SK-N-SH treated with all-trans-retinoic acid at 6 μM for 48 hours (cell line): Measurements from ENCODE around the gene UTP14A.

Experiments
- ATAC-seq: fragments of 200-7000 bp; cut with Tn5 transposase; 3 replicates; pipeline ENCODE4 v1.9.1; 2020; ENCODE audit warnings: mild to moderate bottlenecking, moderate library complexity
- ARNTL ChIP-seq: fragments of 450-650 bp; formaldehyde crosslinking; IDR thresholded peaks from 2 replicates; pipeline ENCODE4 v1.5.0; 2020; ENCODE audit warnings: low read depth, mild to moderate bottlenecking, moderate library complexity, borderline replicate concordance
- BACH2 ChIP-seq: fragments of 250-450 bp; sonication (Bioruptor Pico); IDR thresholded peaks from 2 replicates; pipeline ENCODE4 v1.9.0; 2021; ENCODE audit warnings: mild to moderate bottlenecking, borderline replicate concordance
- CREB5 ChIP-seq: fragments of 250-450 bp; sonication (Bioruptor Pico); IDR thresholded peaks from 2 replicates; pipeline ENCODE4 v1.5.1; 2020; ENCODE audit warnings: low read depth, mild to moderate bottlenecking, moderate library complexity
- CSDC2 ChIP-seq: fragments of 250-450 bp; sonication (Bioruptor Pico); IDR thresholded peaks from 2 replicates; pipeline ENCODE4 v1.5.0; 2020; ENCODE audit warnings: mild to moderate bottlenecking, moderate library complexity
- CSRNP3 ChIP-seq: fragments of 250-450 bp; sonication (Bioruptor Pico); IDR thresholded peaks from 2 replicates; pipeline ENCODE4 v1.5.1; 2021; ENCODE audit warnings: mild to moderate bottlenecking, moderate library complexity
- GLIS3 ChIP-seq: fragments of 250-450 bp; sonication (Bioruptor Pico); IDR thresholded peaks from 2 replicates; pipeline ENCODE4 v1.5.0; 2020; ENCODE audit warnings: mild to moderate bottlenecking, moderate library complexity
- OSR1 ChIP-seq: fragments of 250-450 bp; sonication (Bioruptor Pico); IDR thresholded peaks from 2 replicates; pipeline ENCODE4 v1.8.0; 2022; ENCODE audit warnings: moderate library complexity, mild to moderate bottlenecking, inconsistent platforms
- PPARA ChIP-seq: fragments of 250-450 bp; sonication (Bioruptor Pico); IDR thresholded peaks from 2 replicates; pipeline ENCODE4 v1.5.0; 2020; ENCODE audit warnings: mild to moderate bottlenecking, borderline replicate concordance
- RARB ChIP-seq: fragments of 250-450 bp; sonication (Bioruptor Pico); IDR thresholded peaks from 2 replicates; pipeline ENCODE4 v1.8.0; 2021; ENCODE audit warnings: mild to moderate bottlenecking, moderate library complexity
- SNAI2 ChIP-seq: fragments of 250-450 bp; sonication (Bioruptor Pico); IDR thresholded peaks from 2 replicates; pipeline ENCODE4 v1.5.0; 2020; ENCODE audit warnings: mild to moderate bottlenecking, moderate library complexity
- TCF4 ChIP-seq: fragments of 250-450 bp; sonication (Bioruptor Pico); IDR thresholded peaks from 2 replicates; pipeline ENCODE4 v1.8.0; 2021; ENCODE audit warnings: mild to moderate bottlenecking, moderate library complexity, borderline replicate concordance
- TOX ChIP-seq: fragments of 250-450 bp; sonication (Bioruptor Pico); IDR thresholded peaks from 2 replicates; pipeline ENCODE4 v1.8.0; 2021; ENCODE audit warnings: mild to moderate bottlenecking, moderate library complexity, borderline replicate concordance
- TSHZ2 ChIP-seq: fragments of 250-450 bp; sonication (Bioruptor Pico); IDR thresholded peaks from 2 replicates; pipeline ENCODE4 v1.5.0; 2020; ENCODE audit warnings: mild to moderate bottlenecking, moderate library complexity
- ZC3H10 ChIP-seq: fragments of 250-450 bp; sonication (Bioruptor Pico); IDR thresholded peaks from 2 replicates; pipeline ENCODE4 v1.5.1; 2021; ENCODE audit warnings: mild to moderate bottlenecking, moderate library complexity
- ZFP30 ChIP-seq: fragments of 450-650 bp; formaldehyde crosslinking; IDR thresholded peaks from 2 replicates; pipeline ENCODE4 v1.5.0; 2022; ENCODE audit warnings: mild to moderate bottlenecking, moderate library complexity
- ZNF565 ChIP-seq: fragments of 450-650 bp; formaldehyde crosslinking; conservative IDR thresholded peaks from 2 replicates; pipeline ENCODE4 v1.5.0; 2020; ENCODE audit warnings: low read depth, mild to moderate bottlenecking, moderate library complexity
- ZNF70 ChIP-seq: fragments of 450-650 bp; formaldehyde crosslinking; IDR thresholded peaks from 2 replicates; pipeline ENCODE4 v1.5.0; 2020; ENCODE audit warnings: mild to moderate bottlenecking, moderate library complexity
- ZNF8 ChIP-seq: fragments of 450-650 bp; formaldehyde crosslinking; IDR thresholded peaks from 2 replicates; pipeline ENCODE4 v1.5.0; 2020; ENCODE audit warnings: mild to moderate bottlenecking, moderate library complexity
- TF ChIP-seq, protein P1 (sequence below): fragments of 250-450 bp; sonication (Bioruptor Pico); IDR thresholded peaks from 2 replicates; pipeline ENCODE4 v1.8.0; 2020; ENCODE audit warnings: mild to moderate bottlenecking, moderate library complexity, borderline replicate concordance
- TF ChIP-seq, protein P2 (sequence below): fragments of 250-450 bp; sonication (Bioruptor Pico); IDR thresholded peaks from 2 replicates; pipeline ENCODE4 v1.8.0; 2021; ENCODE audit warnings: low read depth, mild to moderate bottlenecking, moderate library complexity, borderline replicate concordance

The UTP14A gene

DNA sequence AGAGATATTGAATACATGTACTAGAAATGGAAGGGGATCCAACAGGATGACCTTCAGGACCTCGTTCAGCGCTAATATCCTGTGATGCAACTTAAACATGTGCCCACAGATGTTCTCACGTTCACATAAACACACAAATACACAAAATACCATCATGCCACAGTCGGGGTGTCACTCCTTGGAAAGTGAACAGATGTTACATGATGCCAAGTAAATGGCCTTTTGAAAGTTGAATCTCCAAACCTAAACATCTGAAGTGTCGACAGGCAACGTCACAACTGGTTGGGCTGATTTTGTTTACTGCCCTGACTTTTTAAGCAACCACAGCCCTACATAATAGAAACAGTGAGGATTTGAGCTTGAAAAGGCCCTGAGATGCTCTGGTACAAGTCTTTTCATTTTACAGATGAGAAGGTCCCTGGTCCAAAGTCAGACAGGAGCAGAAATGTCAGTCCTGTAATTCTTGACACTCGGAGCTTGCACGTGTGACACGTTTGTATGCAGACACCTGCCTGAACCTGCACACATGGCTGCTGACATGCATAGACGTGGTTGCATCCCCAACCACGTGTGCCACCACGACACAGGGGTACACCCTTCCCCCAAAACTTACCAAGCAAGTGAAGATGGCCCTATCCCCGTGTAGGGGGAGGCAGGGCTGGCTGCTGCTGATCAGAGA is 53.0 kb downstream of the UTP14A start:
- TF ChIP-seq ZNF565 (CRISPR knock-in tag) (no peak), SNAI2 (no peak), ZNF8 (no peak), CSDC2 (no peak)
- no peak for ATAC-seq

DNA sequence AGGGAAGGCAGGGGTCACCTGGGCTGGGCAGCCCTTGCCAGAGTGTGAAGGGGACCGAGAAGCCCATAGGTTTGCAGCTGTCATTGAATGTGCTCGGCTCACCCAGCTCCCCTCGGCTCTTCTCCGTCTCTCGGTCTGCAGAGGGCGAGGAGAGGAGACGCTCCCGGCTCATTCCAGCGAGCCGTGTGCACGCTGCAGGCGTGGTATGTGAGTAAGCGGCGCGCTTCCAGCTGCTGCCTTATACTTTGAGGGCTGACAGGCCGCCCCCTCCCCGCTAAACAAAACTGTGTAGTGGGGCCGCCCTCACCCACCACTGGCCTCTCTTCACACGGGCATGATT is 53.5 kb downstream of the UTP14A start:
- TF ChIP-seq ZNF70 (CRISPR knock-in tag) (no peak), CSDC2 (no peak), TOX (CRISPR knock-in tag) (no peak), BACH2 (CRISPR knock-in tag) (no peak), ARNTL (no peak), TSHZ2 (no peak), OSR1 (CRISPR knock-in tag) (no peak), ZNF8 (no peak)
- TF ChIP-seq, protein P1, sequence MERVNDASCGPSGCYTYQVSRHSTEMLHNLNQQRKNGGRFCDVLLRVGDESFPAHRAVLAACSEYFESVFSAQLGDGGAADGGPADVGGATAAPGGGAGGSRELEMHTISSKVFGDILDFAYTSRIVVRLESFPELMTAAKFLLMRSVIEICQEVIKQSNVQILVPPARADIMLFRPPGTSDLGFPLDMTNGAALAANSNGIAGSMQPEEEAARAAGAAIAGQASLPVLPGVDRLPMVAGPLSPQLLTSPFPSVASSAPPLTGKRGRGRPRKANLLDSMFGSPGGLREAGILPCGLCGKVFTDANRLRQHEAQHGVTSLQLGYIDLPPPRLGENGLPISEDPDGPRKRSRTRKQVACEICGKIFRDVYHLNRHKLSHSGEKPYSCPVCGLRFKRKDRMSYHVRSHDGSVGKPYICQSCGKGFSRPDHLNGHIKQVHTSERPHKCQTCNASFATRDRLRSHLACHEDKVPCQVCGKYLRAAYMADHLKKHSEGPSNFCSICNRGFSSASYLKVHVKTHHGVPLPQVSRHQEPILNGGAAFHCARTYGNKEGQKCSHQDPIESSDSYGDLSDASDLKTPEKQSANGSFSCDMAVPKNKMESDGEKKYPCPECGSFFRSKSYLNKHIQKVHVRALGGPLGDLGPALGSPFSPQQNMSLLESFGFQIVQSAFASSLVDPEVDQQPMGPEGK (CRISPR knock-in tag), result no peak
- TF ChIP-seq, all 23 proteins: peak for 0
- peak; percentile 23; the same call in 1 of the 3 replicates for ATAC-seq

- peak; percentile 58 for ATAC-seq
- TF ChIP-seq ZNF565 (CRISPR knock-in tag) (no peak), PPARA (CRISPR knock-in tag) (no peak), CSDC2 (no peak), ZC3H10 (CRISPR knock-in tag) (no peak), TOX (CRISPR knock-in tag) (no peak), TCF4 (CRISPR knock-in tag) (no peak), CREB5 (no peak), GLIS3 (CRISPR knock-in tag) (no peak), ZNF70 (CRISPR knock-in tag) (no peak), CSRNP3 (CRISPR knock-in tag) (no peak), ZNF8 (no peak), BACH2 (CRISPR knock-in tag) (no peak), ARNTL (no peak), ZFP30 (CRISPR knock-in tag) (no peak), RARB (no peak), OSR1 (CRISPR knock-in tag) (no peak)
- TF ChIP-seq, protein P2, sequence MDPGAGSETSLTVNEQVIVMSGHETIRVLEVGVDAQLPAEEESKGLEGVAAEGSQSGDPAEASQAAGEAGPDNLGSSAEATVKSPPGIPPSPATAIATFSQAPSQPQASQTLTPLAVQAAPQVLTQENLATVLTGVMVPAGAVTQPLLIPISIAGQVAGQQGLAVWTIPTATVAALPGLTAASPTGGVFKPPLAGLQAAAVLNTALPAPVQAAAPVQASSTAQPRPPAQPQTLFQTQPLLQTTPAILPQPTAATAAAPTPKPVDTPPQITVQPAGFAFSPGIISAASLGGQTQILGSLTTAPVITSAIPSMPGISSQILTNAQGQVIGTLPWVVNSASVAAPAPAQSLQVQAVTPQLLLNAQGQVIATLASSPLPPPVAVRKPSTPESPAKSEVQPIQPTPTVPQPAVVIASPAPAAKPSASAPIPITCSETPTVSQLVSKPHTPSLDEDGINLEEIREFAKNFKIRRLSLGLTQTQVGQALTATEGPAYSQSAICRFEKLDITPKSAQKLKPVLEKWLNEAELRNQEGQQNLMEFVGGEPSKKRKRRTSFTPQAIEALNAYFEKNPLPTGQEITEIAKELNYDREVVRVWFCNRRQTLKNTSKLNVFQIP (CRISPR knock-in tag), result no peak
- TF ChIP-seq, protein P1 (CRISPR knock-in tag), result no peak
These were observed 55.5 kb downstream of the UTP14A start for GRCh38 chrX:129961180-129962083.
